Tibial artery (tissue), 4 donors: ENCODE results near the gene GPC6.

Experiments used
- DNase-seq, 2 donors: peaks; one replicate each; pipeline ENCODE4 v3.0.0-alpha.2; 2019
- H3K27ac ChIP-seq, 2 donors: fragments of 200-600 bp; sonication (generic) in 1 of 2; 1 replicate in 1 of 2; 2 replicates in 1 of 2; pipeline ENCODE4 v1.5.1; 2018 to 2019; ENCODE audit warnings: mild to moderate bottlenecking in 1 of 2
- H3K27me3 ChIP-seq, 2 donors: fragments of 200-600 bp; sonication (generic) in 1 of 2; one replicate each; pipeline versions ENCODE4 v1.5.1 to v1.6.0; 2016 to 2019
- H3K36me3 ChIP-seq, 3 donors: fragments of 200-600 bp; sonication (generic) in 2 of 3; one replicate each; pipeline ENCODE4 v1.5.1; 2016 to 2019; ENCODE audit warnings: mild to moderate bottlenecking in 2 of 3
- H3K4me1 ChIP-seq, 4 donors: fragments of 200-600 bp; sonication (generic) in 2 of 4; 1 replicate in 3 of 4; 2 replicates in 1 of 4; pipeline ENCODE4 v1.5.1; 2016 to 2019
- H3K4me3 ChIP-seq, 2 donors: fragments of 200-600 bp; sonication (generic) in 1 of 2; 1 replicate in 1 of 2; 2 replicates in 1 of 2; pipeline ENCODE4 v1.5.1; 2018 to 2019; ENCODE audit warnings: mild to moderate bottlenecking in 2 of 2
- H3K9me3 ChIP-seq, 3 donors: fragments of 200-600 bp; sonication (generic) in 1 of 3; one replicate each; pipeline ENCODE4 v1.5.1; 2016 to 2019
- intact Hi-C: fragments of 100-400 bp; cut with DNase I; formaldehyde crosslinking; loops from one replicate; pipeline ENCODE4 v1.15.0; 2023; ENCODE audit warnings: low total_unique reads
- TF ChIP-seq, protein P1 (sequence below), 2 experiments: fragments of 200-600 bp in 1 of 2; fragments of 450-650 bp in 1 of 2; IDR thresholded peaks; one replicate each; pipeline ENCODE4 v1.5.1; 2017 to 2019; ENCODE audit warnings: antibody characterized with exemption in 2 of 2, mild to moderate bottlenecking in 1 of 2, moderate library complexity in 1 of 2

Gene GPC6

DNA sequence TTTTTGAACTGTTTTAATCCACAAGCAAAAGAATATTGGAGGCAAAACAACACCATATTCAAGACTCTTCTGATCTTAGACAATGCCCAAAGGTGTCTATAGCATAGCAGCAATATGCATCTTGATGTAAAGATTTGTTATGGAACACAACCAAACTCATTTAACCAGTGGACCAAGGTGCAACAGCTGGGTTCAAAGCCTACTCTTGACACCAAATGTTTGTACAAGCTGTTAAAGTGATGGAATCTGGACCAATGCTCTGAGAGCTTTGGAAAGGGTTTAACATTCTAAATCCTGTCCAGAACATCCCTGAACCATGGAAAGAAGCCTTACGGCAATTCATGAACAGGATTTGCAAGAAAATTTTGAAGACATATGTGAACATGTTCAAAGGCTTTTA, 520.0 kb downstream of the GPC6 start:
- no peaks in the 10 kb centered on the region for H3K4me1 ChIP-seq
- no peaks in the 10 kb centered on the region for H3K9me3 ChIP-seq
- no peaks in the 10 kb centered on the region for H3K27me3 ChIP-seq
- TF ChIP-seq, protein P1, sequence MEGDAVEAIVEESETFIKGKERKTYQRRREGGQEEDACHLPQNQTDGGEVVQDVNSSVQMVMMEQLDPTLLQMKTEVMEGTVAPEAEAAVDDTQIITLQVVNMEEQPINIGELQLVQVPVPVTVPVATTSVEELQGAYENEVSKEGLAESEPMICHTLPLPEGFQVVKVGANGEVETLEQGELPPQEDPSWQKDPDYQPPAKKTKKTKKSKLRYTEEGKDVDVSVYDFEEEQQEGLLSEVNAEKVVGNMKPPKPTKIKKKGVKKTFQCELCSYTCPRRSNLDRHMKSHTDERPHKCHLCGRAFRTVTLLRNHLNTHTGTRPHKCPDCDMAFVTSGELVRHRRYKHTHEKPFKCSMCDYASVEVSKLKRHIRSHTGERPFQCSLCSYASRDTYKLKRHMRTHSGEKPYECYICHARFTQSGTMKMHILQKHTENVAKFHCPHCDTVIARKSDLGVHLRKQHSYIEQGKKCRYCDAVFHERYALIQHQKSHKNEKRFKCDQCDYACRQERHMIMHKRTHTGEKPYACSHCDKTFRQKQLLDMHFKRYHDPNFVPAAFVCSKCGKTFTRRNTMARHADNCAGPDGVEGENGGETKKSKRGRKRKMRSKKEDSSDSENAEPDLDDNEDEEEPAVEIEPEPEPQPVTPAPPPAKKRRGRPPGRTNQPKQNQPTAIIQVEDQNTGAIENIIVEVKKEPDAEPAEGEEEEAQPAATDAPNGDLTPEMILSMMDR (IDR thresholded peaks at IDR 0.05): no peak
- intact Hi-C loops: no loop called here
- no peak for DNase-seq
- H3K27ac ChIP-seq: no peak overlapping the region
- no peaks in the 10 kb centered on the region for H3K36me3 ChIP-seq
- no peak overlapping the region for H3K4me3 ChIP-seq

DNA sequence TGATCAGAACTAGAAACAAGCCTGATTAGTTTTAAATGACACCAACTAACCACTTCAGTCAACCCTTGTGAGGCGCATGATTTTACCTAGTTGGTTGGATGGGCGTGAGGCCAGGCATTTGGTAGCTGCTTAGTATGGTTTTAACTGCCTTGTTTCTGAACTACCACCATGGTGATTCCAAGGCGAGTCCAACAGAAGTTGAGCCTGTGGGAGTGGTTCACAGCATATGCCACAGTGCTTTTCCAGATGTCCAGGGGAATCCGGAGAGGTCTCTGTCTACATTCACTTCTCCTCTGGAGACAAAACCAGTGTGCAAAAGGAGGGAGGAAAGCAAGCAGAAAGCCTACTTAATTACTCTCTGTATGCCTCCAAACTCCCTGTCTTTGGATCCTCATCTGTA, 524.1 kb downstream of the GPC6 start:
- Histone ChIP-seq H3K4me1 (no peaks in the 10 kb centered on the region), H3K9me3 (no peaks in the 10 kb centered on the region), H3K27me3 (no peaks in the 10 kb centered on the region), H3K27ac (no peak overlapping the region), H3K4me3 (no peak overlapping the region), H3K36me3 (no peaks in the 10 kb centered on the region)
- DNase-seq: no peak
- TF ChIP-seq, protein P1 (IDR thresholded peaks at IDR 0.05): no peak
- intact Hi-C loops: no loop called here

DNA sequence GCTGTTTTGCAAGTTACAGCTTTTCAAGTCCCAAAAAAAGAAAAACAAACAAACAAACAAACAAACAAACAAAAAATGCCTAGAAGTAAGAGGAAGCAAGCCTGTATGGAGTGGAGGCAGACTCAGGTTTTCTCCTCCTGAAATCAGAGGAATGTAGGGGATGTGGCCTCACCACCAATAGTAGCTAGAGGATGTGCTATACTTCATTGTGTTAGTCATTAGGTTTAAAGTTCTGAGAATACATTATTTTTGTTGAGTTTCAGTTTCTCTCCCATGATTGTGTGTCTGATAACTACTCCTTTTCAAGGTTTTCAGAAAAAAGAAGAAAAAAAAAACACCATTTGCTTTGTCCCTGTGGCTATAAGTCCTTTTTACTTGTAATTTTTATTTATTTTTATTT, 524.5 kb downstream of the GPC6 start:
- intact Hi-C loops: no loop called here
- Histone ChIP-seq H3K36me3 (no peaks in the 10 kb centered on the region), H3K27me3 (no peaks in the 10 kb centered on the region), H3K4me1 (no peaks in the 10 kb centered on the region), H3K9me3 (no peaks in the 10 kb centered on the region), H3K4me3 (no peak overlapping the region), H3K27ac (no peak overlapping the region)
- TF ChIP-seq, protein P1 (IDR thresholded peaks at IDR 0.05): no peak
- no peak for DNase-seq

DNA sequence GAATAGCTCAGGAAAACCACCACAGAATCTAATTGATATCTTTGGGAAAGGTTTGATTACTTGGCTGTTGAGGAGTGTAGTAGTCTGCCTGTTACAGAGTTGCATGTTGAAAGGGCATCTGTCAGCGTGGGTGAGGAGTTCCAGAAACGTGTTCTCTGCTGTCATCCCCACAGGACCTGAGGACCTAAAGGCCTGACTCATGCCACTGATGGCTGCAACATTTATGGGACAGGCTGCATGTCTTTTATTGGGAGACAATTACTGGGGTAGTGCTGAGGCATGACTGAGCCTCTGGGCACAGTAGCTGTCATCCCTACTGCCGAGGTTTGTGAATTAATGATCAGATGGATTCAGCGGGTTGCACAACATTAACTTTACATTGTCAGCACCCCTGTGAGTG, 525.9 kb downstream of the GPC6 start:
- no peak for DNase-seq
- H3K4me3 ChIP-seq: no peak overlapping the region
- H3K36me3 ChIP-seq: no peaks in the 10 kb centered on the region
- intact Hi-C loops: no loop called here
- TF ChIP-seq, protein P1 (IDR thresholded peaks at IDR 0.05): no peak
- H3K9me3 ChIP-seq: no peaks in the 10 kb centered on the region
- H3K27ac ChIP-seq: no peak overlapping the region
- H3K4me1 ChIP-seq: peaks cover 0 to under 1% (median 0%) of the 10 kb centered on the region in 4 donors
- H3K27me3 ChIP-seq: no peaks in the 10 kb centered on the region

DNA sequence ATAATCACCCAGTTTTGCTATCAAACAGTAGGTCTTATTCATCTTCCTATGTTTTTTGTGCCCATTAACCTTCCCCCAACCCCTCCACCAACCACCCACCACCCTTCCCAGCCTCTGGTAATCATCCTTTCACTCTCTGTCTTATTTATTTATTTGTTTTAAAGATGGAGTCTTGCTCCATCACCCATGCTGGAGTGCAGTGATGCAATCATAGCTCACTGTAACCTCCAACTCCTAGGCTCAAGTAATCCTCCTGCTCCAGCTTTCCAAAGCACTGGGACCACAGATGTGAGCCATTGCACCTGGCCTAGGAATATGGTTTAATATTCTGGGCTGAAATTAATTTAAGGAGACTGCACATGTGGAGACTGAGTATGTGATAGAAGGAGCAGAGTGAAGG, 527.0 kb downstream of the GPC6 start:
- H3K4me1 ChIP-seq: peaks cover 0 to 6% (median 0%) of the 10 kb centered on the region in 4 donors
- intact Hi-C loops: no loop called here
- TF ChIP-seq, protein P1 (IDR thresholded peaks at IDR 0.05): no peak
- no peak overlapping the region for H3K4me3 ChIP-seq
- no peak overlapping the region for H3K27ac ChIP-seq
- H3K9me3 ChIP-seq: no peaks in the 10 kb centered on the region
- no peak for DNase-seq
- H3K36me3 ChIP-seq: no peaks in the 10 kb centered on the region
- H3K27me3 ChIP-seq: no peaks in the 10 kb centered on the region

DNA sequence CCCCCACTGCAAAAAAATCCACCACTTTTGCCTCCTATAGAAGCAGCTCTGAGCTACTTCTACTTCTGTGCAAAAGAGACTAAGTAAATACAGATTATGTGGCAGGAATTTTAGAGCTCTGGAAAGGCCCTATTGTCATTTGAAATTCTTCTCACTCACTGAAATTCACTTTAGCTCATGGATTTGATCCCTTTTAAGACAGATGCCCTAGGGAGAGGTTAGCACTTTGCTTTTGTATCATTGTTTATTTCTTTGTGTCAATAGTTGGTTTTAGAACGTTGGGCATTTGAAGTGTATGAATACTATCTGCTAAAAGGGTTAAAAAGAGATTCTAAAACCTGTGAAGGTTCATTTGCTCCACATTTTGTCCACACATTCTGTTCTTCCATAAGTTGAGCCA, 528.7 kb downstream of the GPC6 start:
- no peaks in the 10 kb centered on the region for H3K36me3 ChIP-seq

More for the DNA sequence above, 528.7 kb downstream of the GPC6 start:
- DNase-seq: no peak
- Histone ChIP-seq H3K27ac (no peak overlapping the region), H3K4me3 (no peak overlapping the region), H3K27me3 (no peaks in the 10 kb centered on the region), H3K9me3 (no peaks in the 10 kb centered on the region), H3K4me1 (peaks cover 0 to 6% (median 0%) of the 10 kb centered on the region in 4 donors)
- intact Hi-C loops: no loop called here
- TF ChIP-seq, protein P1 (IDR thresholded peaks at IDR 0.05): no peak
